ENCODE data around the gene AMPD2. TPM values are rescaled to one million over a fixed set of nuclear protein-coding genes. Genes with fewer than 3 reads are reported as not detected.

The AMPD2 gene
- total and polyA plus RNA-seq, 9 of the 15 experiments (the other 6 are each of a cell fraction or from before 2014, with no cell fraction given) = 2.0 to 77.7 (median 28.2) TPM

DNA sequence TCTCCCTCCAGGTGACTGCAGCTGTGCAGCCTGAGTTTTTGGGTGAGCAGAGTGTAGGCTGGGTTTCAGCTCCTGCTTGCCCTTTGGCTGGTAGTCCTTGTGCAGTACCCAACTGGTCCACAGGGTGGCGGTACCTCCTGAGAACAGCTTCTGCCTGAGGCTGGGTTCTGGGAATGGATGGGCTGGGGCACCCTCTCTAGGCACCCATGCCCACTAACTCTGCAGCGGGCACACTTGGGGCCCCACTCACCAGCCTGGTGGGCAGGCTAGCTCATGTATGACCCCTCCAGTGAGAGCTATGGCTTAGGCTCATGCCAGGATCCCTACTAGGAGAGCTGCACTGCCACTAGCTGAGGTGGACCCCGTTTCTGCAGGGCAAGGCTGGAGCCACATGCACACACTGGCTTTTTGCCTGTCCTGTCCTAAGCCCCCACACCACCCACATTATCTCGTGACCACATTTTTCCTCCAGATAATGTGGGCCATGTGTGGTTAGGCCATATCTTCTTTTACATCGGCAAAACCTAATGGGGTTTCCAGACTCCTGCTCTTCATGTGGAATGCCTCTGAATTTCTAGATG lies 20.7 kb downstream of the AMPD2 start (continued):
- TF ChIP-seq RFX7 (CRISPR knock-in tag; IDR thresholded peaks at IDR 0.05) (no peak), FOXK1 (CRISPR knock-in tag; IDR thresholded peaks at IDR 0.05; ENCODE audit: borderline replicate concordance) (no peak), POLR2AphosphoS2 (IDR thresholded peaks at IDR 0.05; ENCODE audit: low read length) (no peak), ZNF561 (CRISPR knock-in tag; conservative IDR thresholded peaks at IDR 0.05) (no peak), PHF8 (IDR thresholded peaks at IDR 0.05; ENCODE audit: borderline replicate concordance, low read length) (no peak), SP2 (IDR thresholded peaks at IDR 0.05; ENCODE audit: extremely low read depth, low read depth, low read length, poor library complexity, severe bottlenecking) (no peak), ZNF143 (CRISPR knock-in tag; IDR thresholded peaks at IDR 0.05) (no peak), MAFF (IDR thresholded peaks at IDR 0.05; ENCODE audit: low read length) (no peak), STAT5A (IDR thresholded peaks at IDR 0.05; ENCODE audit: borderline replicate concordance, low read length) (no peak), POLR2B (IDR thresholded peaks at IDR 0.05; ENCODE audit: low read depth, partially characterized antibody) (no peak), MCM3 (IDR thresholded peaks at IDR 0.05) (no peak), ZFPM2 (CRISPR knock-in tag; IDR thresholded peaks at IDR 0.05) (no peak)
- TF ChIP-seq, protein P1, sequence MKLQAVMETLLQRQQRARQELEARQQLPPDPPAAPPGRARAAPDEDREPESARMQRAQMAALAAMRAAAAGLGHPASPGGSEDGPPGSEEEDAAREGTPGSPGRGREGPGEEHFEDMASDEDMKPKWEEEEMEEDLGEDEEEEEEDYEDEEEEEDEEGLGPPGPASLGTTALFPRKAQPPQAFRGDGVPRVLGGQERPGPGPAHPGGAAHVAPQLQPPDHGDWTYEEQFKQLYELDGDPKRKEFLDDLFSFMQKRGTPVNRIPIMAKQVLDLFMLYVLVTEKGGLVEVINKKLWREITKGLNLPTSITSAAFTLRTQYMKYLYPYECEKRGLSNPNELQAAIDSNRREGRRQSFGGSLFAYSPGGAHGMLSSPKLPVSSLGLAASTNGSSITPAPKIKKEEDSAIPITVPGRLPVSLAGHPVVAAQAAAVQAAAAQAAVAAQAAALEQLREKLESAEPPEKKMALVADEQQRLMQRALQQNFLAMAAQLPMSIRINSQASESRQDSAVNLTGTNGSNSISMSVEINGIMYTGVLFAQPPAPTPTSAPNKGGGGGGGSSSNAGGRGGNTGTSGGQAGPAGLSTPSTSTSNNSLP (IDR thresholded peaks at IDR 0.05; ENCODE audit: borderline replicate concordance, low read depth, low read length) = no peak
- TF ChIP-seq, protein P2, sequence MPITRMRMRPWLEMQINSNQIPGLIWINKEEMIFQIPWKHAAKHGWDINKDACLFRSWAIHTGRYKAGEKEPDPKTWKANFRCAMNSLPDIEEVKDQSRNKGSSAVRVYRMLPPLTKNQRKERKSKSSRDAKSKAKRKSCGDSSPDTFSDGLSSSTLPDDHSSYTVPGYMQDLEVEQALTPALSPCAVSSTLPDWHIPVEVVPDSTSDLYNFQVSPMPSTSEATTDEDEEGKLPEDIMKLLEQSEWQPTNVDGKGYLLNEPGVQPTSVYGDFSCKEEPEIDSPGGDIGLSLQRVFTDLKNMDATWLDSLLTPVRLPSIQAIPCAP (CRISPR knock-in tag; IDR thresholded peaks at IDR 0.05; ENCODE audit: borderline replicate concordance) = no peak
- TF ChIP-seq, protein P3, sequence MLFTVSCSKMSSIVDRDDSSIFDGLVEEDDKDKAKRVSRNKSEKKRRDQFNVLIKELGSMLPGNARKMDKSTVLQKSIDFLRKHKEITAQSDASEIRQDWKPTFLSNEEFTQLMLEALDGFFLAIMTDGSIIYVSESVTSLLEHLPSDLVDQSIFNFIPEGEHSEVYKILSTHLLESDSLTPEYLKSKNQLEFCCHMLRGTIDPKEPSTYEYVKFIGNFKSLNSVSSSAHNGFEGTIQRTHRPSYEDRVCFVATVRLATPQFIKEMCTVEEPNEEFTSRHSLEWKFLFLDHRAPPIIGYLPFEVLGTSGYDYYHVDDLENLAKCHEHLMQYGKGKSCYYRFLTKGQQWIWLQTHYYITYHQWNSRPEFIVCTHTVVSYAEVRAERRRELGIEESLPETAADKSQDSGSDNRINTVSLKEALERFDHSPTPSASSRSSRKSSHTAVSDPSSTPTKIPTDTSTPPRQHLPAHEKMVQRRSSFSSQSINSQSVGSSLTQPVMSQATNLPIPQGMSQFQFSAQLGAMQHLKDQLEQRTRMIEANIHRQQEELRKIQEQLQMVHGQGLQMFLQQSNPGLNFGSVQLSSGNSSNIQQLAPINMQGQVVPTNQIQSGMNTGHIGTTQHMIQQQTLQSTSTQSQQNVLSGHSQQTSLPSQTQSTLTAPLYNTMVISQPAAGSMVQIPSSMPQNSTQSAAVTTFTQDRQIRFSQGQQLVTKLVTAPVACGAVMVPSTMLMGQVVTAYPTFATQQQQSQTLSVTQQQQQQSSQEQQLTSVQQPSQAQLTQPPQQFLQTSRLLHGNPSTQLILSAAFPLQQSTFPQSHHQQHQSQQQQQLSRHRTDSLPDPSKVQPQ (CRISPR knock-in tag; IDR thresholded peaks at IDR 0.05; ENCODE audit: borderline replicate concordance) = no peak
- TF ChIP-seq, protein P4, sequence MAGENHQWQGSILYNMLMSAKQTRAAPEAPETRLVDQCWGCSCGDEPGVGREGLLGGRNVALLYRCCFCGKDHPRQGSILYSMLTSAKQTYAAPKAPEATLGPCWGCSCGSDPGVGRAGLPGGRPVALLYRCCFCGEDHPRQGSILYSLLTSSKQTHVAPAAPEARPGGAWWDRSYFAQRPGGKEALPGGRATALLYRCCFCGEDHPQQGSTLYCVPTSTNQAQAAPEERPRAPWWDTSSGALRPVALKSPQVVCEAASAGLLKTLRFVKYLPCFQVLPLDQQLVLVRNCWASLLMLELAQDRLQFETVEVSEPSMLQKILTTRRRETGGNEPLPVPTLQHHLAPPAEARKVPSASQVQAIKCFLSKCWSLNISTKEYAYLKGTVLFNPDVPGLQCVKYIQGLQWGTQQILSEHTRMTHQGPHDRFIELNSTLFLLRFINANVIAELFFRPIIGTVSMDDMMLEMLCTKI (IDR thresholded peaks at IDR 0.05; ENCODE audit: partially characterized antibody) = no peak
- TF ChIP-seq, protein P5, sequence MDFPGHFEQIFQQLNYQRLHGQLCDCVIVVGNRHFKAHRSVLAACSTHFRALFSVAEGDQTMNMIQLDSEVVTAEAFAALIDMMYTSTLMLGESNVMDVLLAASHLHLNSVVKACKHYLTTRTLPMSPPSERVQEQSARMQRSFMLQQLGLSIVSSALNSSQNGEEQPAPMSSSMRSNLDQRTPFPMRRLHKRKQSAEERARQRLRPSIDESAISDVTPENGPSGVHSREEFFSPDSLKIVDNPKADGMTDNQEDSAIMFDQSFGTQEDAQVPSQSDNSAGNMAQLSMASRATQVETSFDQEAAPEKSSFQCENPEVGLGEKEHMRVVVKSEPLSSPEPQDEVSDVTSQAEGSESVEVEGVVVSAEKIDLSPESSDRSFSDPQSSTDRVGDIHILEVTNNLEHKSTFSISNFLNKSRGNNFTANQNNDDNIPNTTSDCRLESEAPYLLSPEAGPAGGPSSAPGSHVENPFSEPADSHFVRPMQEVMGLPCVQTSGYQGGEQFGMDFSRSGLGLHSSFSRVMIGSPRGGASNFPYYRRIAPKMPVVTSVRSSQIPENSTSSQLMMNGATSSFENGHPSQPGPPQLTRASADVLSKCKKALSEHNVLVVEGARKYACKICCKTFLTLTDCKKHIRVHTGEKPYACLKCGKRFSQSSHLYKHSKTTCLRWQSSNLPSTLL (IDR thresholded peaks at IDR 0.05) = no peak
